Parathyroid adenoma (tissue), 2 donors: ENCODE measurements around the gene CYB561.

Experiments used
- H2AFZ ChIP-seq: fragments of 300-600 bp; sonication (generic); one replicate; pipeline ENCODE4 v1.7.0; 2017; ENCODE audit warnings: antibody characterized with exemption, mild to moderate bottlenecking
- H3K27ac ChIP-seq: fragments of 300-600 bp; sonication (generic); one replicate; pipeline ENCODE4 v1.7.0; 2017
- H3K27me3 ChIP-seq: fragments of 300-600 bp; sonication (generic); one replicate; pipeline ENCODE4 v1.7.0; 2017; ENCODE audit warnings: low read length; ENCODE audit not compliant: control insufficient read depth, insufficient read depth
- H3K36me3 ChIP-seq: fragments of 300-600 bp; sonication (generic); one replicate; pipeline ENCODE4 v1.7.0; 2017; ENCODE audit warnings: low read length; ENCODE audit not compliant: control insufficient read depth, insufficient read depth
- H3K4me1 ChIP-seq: fragments of 300-600 bp; sonication (generic); one replicate; pipeline ENCODE4 v1.7.0; 2017; ENCODE audit warnings: control low read depth
- H3K4me2 ChIP-seq: fragments of 300-600 bp; sonication (generic); one replicate; pipeline ENCODE4 v1.7.0; 2017; ENCODE audit warnings: low read length
- H3K4me3 ChIP-seq: fragments of 300-600 bp; sonication (generic); one replicate; pipeline ENCODE4 v1.7.0; 2017; ENCODE audit warnings: low read depth, low read length
- H3K79me2 ChIP-seq: fragments of 300-600 bp; sonication (generic); one replicate; pipeline ENCODE4 v1.7.0; 2017; ENCODE audit warnings: control low read depth
- H3K9ac ChIP-seq: fragments of 300-600 bp; sonication (generic); one replicate; pipeline ENCODE4 v1.7.0; 2017; ENCODE audit warnings: mild to moderate bottlenecking
- H3K9me3 ChIP-seq: fragments of 300-600 bp; sonication (generic); one replicate; pipeline ENCODE4 v1.7.0; 2017; ENCODE audit warnings: low read length; ENCODE audit not compliant: control insufficient read depth
- CTCF ChIP-seq: fragments of 300-600 bp; sonication (generic); IDR thresholded peaks from one replicate; pipeline ENCODE4 v1.7.0; 2017; ENCODE audit warnings: antibody characterized with exemption, mild to moderate bottlenecking
- donor health status: primary hyperparathyroidism.

The CYB561 gene

GRCh38 chr17:63489291-63489690, 43.2 kb upstream of the CYB561 start:
- no peak overlapping the region for H3K9ac ChIP-seq
- no peak for TF ChIP-seq CTCF
- no peaks in the 10 kb centered on the region for H3K36me3 ChIP-seq

GRCh38 chr17:63488851-63489250, 42.7 kb upstream of the CYB561 start:
- Histone ChIP-seq H3K9ac (no peak overlapping the region), H3K27me3 (no peaks in the 10 kb centered on the region), H3K4me2 (no peak overlapping the region), H2AFZ (no peak overlapping the region), H3K9me3 (no peaks in the 10 kb centered on the region), H3K36me3 (no peaks in the 10 kb centered on the region), H3K79me2 (peaks cover 4% of the 10 kb centered on the region), H3K4me1 (no peaks in the 10 kb centered on the region), H3K4me3 (no peak overlapping the region), H3K27ac (no peak overlapping the region)
- no peak for TF ChIP-seq CTCF

More at GRCh38 chr17:63489291-63489690, 43.2 kb upstream of the CYB561 start:
- H3K4me3 ChIP-seq: no peak overlapping the region
- H3K9me3 ChIP-seq: no peaks in the 10 kb centered on the region
- no peaks in the 10 kb centered on the region for H3K4me1 ChIP-seq
- H3K4me2 ChIP-seq: no peak overlapping the region
- no peak overlapping the region for H2AFZ ChIP-seq
- peaks cover 4% of the 10 kb centered on the region for H3K79me2 ChIP-seq
- H3K27me3 ChIP-seq: no peaks in the 10 kb centered on the region
- no peak overlapping the region for H3K27ac ChIP-seq

GRCh38 chr17:63487014-63487339, 40.9 kb upstream of the CYB561 start:
- Histone ChIP-seq H3K27ac (no peak overlapping the region), H3K36me3 (no peaks in the 10 kb centered on the region), H3K4me1 (no peaks in the 10 kb centered on the region), H2AFZ (no peak overlapping the region), H3K9ac (no peak overlapping the region), H3K4me3 (no peak overlapping the region), H3K79me2 (peaks cover 6% of the 10 kb centered on the region), H3K9me3 (no peaks in the 10 kb centered on the region), H3K27me3 (no peaks in the 10 kb centered on the region), H3K4me2 (no peak overlapping the region)
- no peak for TF ChIP-seq CTCF

GRCh38 chr17:63486317-63487013, 40.4 kb upstream of the CYB561 start:
- H3K4me2 ChIP-seq: no peak overlapping the region

More at GRCh38 chr17:63486317-63487013, 40.4 kb upstream of the CYB561 start:
- H2AFZ ChIP-seq: no peak overlapping the region
- H3K9me3 ChIP-seq: no peaks in the 10 kb centered on the region
- H3K9ac ChIP-seq: no peak overlapping the region
- H3K4me1 ChIP-seq: peaks cover 3% of the 10 kb centered on the region
- no peaks in the 10 kb centered on the region for H3K36me3 ChIP-seq
- no peak for TF ChIP-seq CTCF
- H3K79me2 ChIP-seq: peaks cover 6% of the 10 kb centered on the region
- no peak overlapping the region for H3K27ac ChIP-seq
- no peaks in the 10 kb centered on the region for H3K27me3 ChIP-seq
- no peak overlapping the region for H3K4me3 ChIP-seq
